ENCODE measurements around the gene NARS2. TPM values are rescaled to one million over a fixed set of nuclear protein-coding genes. Genes with fewer than 3 reads are reported as not detected.
"Not testable (repeated sequence)": the region's sequence is repeated elsewhere in the genome, so short reads cannot be mapped to it uniquely, and the experiment has no call there.

NARS2 gene, protein sequence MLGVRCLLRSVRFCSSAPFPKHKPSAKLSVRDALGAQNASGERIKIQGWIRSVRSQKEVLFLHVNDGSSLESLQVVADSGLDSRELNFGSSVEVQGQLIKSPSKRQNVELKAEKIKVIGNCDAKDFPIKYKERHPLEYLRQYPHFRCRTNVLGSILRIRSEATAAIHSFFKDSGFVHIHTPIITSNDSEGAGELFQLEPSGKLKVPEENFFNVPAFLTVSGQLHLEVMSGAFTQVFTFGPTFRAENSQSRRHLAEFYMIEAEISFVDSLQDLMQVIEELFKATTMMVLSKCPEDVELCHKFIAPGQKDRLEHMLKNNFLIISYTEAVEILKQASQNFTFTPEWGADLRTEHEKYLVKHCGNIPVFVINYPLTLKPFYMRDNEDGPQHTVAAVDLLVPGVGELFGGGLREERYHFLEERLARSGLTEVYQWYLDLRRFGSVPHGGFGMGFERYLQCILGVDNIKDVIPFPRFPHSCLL
- total RNA-seq (2014; rRNA removed; shearing (Covaris generic)): 18.9 and 19.0 TPM in 2 replicates

DNA sequence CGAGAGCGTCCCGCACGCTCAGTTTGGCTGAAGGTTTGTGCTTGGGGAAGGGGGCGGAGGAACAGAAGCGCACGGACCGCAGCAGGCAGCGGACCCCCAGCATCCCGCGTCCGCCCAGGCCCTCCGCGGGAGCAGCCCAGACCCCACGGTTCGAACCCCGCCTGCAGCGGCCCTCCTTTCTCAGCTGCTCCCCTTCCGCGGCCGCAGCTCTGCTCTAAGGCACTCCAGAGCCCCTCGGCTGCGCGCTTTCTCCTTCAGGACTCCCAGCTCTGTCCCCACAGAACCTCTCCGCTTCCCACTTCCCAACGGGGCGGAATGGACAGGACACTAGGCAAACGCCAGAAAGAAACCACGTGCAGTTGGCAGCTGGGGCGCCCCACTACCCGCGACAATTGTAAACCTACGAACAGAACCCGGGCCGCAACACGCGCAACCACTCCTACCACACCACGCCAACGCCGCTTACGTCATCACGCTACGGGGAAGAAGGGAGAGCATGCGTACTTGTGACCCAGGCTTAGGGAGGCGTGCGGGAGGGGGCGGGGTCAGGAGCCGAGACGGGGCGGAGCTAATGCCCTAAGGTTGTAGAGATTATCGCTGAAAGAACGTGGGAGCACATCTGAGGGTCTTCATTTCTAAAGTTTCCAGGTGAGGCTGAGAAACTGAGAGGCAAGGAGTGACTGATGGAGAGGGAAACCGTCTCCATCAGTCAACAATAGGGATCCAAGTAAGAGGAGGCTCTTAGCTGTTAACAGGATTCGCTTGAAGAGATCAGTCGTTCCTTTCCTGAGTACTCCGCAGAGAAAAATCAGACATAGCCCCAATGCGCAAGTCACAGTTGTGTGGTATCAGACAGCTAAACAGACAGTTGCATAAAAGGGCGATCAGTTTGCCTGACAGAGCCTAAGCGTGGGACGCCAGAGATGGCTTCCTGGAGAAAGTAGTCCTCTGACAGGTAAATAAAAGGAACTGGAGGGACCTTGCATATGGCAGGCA lies at the start of gene NARS2:
TSS of gene NARS2 (minus strand) at position 479 of the 996 bp plus-strand sequence. CDS start at position 103, 376 bp downstream.
- peak; percentile 96 for DNase-seq (ENCODE audit: low read depth)

DNA sequence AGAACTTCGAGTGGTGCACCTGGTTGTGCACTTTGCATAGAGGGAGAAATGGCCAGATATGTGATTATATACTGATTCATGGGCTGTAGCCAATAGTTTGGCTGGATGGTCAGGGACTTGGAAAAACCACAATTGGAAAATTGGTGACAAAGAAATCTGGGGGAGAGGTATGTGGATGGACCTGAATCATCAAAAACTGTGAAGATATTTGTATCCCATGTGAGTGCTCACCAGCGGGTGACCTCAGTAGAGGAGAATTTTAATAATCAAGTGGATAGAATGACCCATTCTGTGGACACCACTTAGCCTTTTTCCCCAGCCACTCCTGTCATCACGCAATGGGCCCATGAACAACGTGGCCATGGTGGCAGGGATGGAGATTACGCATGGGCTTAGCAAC lies 48.0 kb upstream of the NARS2 start:
- no peak for DNase-seq (ENCODE audit: low read depth)

DNA sequence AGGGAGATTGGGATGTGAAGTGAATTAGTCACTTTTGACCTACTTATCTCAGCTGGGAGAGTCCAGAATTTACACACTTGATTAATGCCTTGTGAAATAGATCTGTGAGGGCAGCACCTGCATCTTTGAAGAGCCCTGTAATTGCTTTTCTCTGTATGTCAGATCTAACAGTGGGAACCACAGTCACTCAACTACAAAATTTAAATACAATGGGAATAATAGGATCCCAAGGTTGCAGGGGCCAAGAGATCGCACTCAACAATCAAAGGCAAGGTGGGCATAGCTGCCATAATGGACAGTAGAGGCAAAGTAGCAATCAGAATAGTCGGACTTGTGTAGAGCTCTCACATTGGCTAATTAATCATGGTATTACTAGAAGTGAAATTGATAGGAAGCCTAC lies 45.5 kb upstream of the NARS2 start:
- DNase-seq (ENCODE audit: low read depth): no peak

DNA sequence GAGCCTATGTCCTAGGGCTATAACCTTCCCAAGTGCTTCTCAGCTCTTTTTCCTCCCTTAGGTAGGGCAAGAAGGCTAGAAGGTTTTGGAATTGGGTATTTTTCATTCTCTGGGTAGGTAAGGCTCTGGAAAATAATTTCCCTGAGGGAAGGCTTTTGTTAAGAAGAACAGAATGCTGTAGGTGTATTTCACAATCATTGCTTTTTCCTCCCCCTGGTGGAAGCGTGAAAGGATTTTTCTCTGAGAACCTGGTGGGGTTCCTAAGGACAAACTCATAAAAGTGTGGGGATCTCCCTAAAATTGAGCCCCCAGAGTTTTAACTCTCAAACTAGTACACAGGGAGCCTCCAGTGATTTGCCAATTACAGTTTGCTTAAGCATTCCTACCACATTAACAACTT lies 41.1 kb upstream of the NARS2 start:
- no peak for DNase-seq (ENCODE audit: low read depth)

DNA sequence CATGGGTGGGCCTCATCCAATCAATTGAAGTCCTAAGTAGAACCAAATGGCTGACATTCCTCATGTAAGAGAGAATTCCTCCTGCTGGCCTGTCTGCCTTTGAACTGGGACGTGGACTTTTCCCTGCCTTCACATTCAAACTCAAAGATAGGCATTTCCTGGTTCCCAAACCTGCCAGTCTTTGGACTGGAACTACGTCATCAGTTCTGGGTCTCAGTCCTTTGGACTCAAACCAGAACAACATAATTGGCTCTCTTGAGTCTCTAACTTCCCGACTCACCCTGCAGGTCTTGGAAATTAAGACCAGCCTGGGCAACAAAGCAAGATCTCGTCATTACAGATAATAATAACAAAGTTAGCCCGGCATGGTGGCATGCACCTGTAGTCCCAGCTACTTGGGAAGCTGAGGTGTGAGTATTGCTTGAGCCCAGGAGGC lies 38.7 kb upstream of the NARS2 start:
- no peak for DNase-seq (ENCODE audit: low read depth)

DNA sequence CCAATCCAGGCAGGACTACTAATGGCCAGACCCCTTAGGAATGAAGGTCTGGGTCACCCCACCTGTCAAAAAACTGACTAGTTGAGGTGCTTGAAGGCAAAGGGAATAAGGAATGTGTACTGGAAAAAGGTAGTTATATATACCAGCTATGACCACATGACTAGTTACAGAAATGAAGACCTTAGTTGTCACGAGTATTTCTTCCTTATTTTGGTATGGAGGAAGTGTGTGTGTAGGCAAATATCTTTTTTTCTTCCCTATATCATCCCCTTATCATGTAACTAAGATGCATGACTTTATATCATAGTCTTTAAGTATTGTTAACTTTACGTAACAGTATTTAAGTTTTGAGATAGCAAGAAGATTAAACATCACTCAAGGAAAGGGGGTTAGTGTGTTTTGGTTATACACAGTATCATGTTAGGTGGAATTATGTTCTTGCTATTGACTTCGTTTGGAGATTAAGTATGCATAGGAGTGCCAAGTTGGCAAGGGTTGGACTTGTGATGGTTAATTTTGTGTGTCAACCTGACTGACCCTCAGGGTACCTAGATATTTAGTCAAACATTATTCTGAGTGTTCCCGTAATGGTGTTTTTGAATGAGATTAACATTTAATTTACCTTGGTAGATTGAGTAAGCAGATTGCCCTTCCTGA lies 38.2 kb upstream of the NARS2 start:
- no peak for DNase-seq (ENCODE audit: low read depth)

DNA sequence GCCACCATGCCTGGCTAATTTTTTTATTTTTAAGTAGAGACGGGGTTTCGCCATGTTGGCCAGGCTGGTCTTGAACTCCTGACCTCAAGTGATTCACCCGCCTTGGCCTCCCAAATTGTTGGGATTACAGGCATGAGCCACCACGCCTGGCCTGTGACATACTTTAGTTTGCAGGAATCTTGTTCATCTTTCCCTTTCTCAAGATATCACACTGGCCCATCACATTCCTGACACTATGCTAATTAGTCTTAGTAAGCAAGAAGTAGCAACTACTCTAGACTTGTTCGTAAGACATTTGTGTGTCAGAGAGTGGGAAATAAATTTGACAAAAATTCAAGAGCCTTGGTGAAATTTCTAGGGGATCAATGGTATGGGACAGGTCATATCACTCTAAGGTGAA lies 34.7 kb upstream of the NARS2 start:
- not testable (repeated sequence) for DNase-seq (ENCODE audit: low read depth)

DNA sequence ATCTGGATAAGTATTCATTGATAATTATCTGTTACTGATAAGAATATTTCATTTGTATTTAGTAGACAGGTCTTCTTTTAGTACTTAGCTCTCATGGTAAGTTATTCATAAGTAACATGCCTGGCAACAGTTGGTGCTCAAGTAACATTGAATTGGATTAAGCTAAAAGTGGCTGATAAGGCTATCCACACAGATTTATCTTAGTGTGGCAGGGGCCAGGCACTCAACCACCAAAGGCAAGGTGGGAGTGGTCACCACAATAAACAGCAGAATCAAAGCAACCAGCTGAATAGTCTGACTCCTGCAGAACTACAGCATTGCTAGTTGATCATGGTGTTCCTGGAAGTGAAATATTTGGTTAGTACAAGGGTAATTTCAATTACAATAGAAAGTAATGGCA lies 33.0 kb upstream of the NARS2 start:
- DNase-seq (ENCODE audit: low read depth): no peak

DNA sequence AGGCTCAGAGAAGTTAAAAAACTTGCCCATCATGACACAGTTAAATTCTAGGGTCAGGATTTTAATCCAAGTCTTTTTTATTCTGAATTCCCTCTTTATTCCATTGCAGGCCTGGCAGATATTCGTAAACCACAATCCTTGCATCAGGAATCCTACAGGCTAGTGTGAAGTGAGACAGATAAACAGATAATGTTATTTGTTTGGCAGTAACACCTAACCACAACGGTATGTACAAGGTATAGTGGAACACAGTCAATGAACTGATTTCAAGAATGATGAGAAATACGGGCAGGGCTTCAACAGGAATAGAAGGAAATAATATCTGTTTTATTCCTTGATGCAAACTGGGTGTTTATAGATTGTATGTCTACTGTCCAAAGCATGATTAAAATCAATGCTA lies 32.0 kb upstream of the NARS2 start:
- no peak for DNase-seq (ENCODE audit: low read depth)

DNA sequence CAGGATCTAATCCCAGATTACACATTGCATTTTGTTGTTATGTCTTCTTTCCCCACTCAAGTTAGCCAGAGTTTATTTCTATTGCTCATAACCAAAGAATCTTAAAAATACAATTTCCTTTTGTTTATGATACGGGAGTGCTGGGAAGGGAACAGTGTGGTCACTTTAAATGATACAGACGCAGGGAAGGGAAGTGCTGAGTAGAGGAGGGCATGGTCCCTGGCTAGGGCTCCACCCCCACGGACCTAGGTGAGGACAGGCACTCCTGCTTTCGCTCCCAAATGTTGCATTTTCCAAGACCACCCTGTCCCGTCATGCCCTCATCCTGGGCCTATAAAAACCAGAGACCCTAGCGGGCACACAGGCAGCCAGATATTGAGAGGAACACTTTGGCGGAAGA lies 30.6 kb upstream of the NARS2 start:
- no peak for DNase-seq (ENCODE audit: low read depth)

DNA sequence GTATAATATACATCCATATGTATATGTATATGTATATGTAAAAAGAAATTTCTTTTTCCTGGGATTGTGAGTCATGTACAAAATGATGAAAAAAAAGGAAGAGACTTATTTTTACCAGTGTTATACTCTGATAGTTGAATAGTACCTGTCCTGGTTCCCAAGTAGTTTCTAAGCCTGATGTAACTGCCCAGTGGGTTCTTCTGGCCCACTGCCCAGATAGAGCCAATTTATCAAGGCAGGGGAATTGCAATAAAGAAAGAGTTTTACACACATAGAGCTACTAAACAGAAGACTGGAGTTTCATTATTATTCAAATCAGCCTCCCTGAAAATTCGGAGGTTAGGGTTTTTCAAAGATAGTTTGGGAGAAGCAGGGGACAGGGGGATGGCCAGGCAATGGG lies 29.1 kb upstream of the NARS2 start:
- no peak for DNase-seq (ENCODE audit: low read depth)

DNA sequence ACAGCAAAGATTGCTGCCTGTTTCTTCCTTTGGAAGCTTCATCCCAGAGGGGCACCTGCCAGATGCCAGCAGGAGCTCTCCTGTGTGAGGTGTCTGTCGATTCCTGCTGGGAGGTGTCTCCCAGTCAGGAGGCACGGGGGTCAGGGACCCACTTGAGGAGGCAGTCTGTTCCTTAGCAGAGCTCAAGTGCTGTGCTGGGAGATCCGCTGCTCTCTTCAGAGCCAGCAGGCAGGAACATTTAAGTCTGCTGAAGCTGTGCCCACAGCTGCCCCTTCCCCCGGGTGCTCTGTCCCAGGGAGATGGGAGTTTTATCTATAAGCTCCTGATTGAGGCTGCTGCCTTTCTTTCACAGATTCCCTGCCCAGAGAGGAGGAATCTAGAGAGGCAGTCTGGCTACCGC lies 28.1 kb upstream of the NARS2 start:
- not testable (repeated sequence) for DNase-seq (ENCODE audit: low read depth)

DNA sequence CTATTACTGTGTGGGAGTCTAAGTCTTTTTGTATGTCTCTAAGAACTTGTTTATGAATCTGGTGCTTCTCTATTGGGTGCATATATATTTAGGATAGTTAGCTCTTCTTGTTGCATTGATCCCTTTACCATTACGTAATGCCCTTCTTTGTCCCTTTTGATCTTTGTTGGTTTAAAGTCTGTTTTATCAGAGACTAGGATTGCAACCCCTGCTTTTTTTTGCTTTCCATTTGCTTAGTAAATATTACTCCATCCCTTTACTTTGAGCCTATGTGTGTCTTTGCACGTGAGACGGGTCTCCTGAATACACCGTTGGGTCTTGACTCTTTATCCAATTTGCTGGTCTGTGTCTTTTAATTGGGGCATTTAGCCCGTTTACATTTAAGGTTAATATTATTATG lies 26.4 kb upstream of the NARS2 start:
- DNase-seq (ENCODE audit: low read depth): not testable (repeated sequence)

DNA sequence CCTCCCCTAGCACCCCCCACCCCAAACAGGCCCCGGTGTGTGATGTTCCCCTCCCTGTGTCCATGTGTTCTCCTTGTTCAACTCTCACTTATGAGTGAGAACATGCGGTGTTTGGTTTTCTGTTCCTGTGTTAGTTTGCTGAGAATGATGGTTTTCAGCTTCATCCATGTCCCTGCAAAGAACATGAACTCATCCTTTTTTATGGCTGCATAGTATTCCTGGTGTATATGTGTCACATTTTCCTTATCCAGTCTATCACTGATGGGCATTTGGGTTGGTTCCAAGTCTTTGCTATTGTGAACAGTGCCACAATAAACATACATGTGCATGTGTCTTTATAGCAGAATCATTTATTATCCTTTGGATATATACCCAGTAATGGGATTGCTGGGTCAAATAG lies 22.9 kb upstream of the NARS2 start:
- not testable (repeated sequence) for DNase-seq (ENCODE audit: low read depth)

DNA sequence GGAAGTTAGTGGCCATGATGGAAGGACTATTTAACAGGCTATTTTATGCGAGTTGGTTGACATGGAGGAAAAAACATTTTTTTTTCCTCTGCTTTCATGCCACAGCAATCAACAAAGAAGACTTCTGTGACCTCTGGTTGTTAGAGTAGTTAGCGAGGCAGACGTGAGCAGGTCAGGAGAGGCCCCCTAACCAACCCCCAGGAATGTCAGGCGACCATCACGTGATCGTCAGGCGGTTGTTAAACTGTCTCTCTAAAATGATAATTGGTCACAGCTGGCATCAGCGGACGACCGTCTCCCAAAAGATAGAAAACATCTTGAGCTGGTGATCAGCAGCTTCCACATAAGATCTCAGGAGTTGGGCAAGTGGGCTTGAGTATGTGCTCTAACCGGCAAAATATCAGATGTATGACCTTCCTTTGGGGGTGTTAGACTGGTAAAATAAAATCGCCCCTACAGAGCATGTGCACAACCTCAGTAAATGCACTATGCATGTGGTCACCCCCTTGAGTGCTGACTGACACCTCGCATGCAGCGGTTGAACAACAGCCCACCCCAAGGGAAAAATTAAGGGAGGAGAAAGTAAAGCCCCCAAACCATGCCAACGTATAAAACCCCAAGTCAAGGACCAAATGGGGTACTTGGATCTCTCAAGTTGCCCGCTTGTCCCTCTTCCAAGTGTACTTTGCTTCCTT lies 20.9 kb upstream of the NARS2 start:
- DNase-seq (ENCODE audit: low read depth): peak; percentile 44

DNA sequence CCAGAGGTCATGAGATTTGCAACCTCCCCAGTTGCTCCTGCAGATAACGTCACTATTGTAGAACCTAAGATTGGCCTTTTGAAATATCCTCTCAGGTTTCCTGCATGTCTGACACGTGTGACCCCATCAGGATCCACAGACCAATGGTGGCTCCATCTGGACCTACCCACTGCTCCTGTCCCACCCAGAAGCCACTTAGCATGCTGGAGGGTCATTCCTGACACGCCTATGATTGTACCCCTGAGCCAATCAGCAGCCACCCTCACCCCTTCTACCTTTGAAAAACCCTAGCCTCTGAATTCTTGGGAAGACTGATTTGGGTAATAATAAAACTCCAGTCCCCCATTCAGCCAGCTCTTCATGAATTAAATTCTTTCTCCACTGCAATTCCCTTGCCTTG lies 20.1 kb upstream of the NARS2 start:
- no peak for DNase-seq (ENCODE audit: low read depth)

DNA sequence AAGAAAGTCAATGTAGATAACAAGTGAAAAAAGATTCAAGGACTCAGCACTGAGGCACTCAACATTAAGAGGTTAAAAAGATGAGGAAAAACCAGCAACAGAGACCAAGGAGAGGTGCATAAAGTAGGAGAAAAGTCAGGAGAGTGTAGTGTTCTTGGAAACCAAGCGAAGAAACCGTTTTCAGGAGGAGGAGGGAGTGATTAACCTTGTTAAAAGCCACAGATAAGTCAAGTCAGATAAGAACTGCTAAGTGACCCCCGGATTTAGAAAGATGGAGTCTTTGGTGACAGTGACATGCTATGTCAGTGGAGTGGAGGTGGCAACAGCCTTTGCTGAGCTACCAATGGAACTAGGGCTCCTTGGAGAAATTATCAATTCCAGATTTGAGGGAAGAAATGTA lies 13.9 kb upstream of the NARS2 start:
- no peak for DNase-seq (ENCODE audit: low read depth)

DNA sequence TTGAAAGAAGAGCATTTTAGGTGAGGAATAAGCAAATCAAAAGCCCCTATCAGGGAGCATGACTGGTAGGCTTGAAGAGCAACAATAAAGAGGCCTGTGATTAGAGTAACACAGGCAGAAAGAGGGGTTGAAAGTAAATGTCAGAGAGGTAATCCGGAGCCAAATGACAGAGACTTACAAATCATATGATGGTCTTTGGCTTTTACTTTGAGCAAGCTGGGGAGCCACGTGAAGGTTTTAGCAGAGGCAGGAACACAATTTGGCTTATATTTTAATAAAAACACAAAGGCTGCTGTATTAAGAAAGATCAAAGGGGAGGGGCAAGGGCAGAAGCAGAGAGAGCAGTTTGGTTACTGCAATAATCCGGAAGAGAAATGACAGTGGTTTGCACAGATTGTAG lies 12.8 kb upstream of the NARS2 start:
- no peak for DNase-seq (ENCODE audit: low read depth)

DNA sequence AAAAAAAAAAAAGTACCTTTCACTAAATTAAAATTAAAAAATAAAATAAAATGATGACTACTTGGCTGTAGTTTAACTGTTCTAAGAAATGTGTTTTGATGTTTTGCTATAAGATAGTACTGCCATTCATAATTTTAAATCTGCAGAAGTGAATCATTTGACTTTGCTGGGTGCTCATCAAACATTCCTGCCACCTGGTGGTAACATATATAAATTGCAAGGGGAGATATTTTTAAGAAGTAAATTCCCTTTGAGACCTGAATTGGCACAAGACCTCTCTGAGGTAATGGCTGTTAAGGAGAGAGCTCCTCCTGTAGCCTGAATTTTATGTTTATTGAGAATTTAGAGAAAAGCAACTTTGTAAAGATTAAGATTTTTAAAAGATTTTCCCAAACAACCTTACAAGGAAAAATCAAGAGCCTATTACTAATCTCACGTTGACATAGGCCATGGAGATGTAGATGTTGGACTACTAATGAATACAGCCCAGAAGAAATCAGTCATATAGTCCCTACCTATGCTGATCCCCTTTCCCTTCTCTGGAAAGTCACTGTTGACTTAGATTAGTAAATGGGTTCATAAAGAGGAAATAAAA lies 11.9 kb upstream of the NARS2 start:
- DNase-seq (ENCODE audit: low read depth): peak; percentile 37

DNA sequence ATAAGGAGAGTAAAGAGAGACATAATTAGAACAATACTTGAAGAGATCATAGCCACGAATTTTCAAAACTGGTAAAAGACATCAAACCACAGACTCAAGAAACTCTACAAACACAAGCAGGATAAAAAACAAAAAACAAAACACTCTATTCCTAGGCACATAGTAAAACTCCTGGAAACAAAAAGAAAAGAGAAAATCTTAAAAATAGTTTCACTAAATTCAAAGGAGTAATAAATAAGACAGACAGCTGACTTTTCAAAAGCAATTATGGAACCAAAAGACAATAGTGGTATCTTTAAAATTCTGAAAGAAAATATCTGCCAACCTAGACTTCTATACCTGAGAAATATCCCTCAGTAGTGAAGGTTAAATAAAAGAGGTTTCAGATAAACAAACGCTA lies 9.2 kb upstream of the NARS2 start:
- DNase-seq (ENCODE audit: low read depth): no peak

DNA sequence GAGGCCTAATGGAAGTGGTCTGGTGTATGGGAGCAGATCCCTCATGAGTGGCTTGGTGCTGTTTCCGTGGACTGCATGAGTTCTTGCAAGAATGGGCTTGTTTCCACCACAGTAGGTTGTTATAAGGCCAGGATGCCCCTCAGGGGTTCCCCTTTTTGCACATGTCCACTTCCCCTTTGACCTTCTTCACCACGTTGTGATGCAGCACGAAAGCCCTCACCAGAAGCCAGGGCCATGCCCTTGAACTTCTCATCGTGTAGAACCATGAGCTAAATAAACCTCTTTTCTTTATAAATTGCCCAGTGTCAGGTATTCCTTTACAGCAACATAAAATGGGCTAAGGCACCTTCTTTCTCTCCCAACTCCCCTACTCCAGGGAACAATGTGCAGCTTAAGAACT lies 2.8 kb upstream of the NARS2 start:
- no peak for DNase-seq (ENCODE audit: low read depth)
